Activated B cell treated with CpG ODN at 0.5 μM for 24 hours (primary cell): ENCODE data around the gene AJAP1. TPM values are rescaled to one million over a fixed set of nuclear protein-coding genes. Genes with fewer than 3 reads are reported as not detected.

Source experiments
- ATAC-seq: fragments of 200-7000 bp; cut with Tn5 transposase; one replicate; pipeline ENCODE4 v1.10.0; 2021; ENCODE audit warnings: low read depth, mild to moderate bottlenecking, moderate library complexity
- CTCF ChIA-PET: fragments of 350-600 bp; sonication (Branson Sonifier 250); formaldehyde crosslinking; loops from one replicate; lab custom pipeline; 2021; ENCODE audit warnings: antibody characterized with exemption; lab: Charles Lee
- POLR2A ChIA-PET: fragments of 350-600 bp; sonication (Branson Sonifier 250); formaldehyde crosslinking; loops from one replicate; lab custom pipeline; 2021; ENCODE audit warnings: antibody characterized with exemption; lab: Charles Lee
- DNase-seq: peaks from one replicate; pipeline ENCODE4 v3.0.0; 2022
- H3K27ac Mint-ChIP-seq: one replicate; pipeline ENCODE4 v1.8.0; 2020; ENCODE audit warnings: mixed read lengths
- H3K27me3 Mint-ChIP-seq: one replicate; pipeline ENCODE4 v1.8.0; 2021; ENCODE audit warnings: mixed read lengths
- H3K36me3 Mint-ChIP-seq: one replicate; pipeline ENCODE4 v1.8.0; 2021; ENCODE audit warnings: low read depth, mixed read lengths
- H3K4me1 Mint-ChIP-seq: one replicate; pipeline ENCODE4 v1.8.0; 2021; ENCODE audit warnings: mixed read lengths
- H3K4me3 Mint-ChIP-seq: one replicate; pipeline ENCODE4 v1.8.0; 2020; ENCODE audit warnings: mild to moderate bottlenecking, mixed read lengths
- H3K9me3 Mint-ChIP-seq: one replicate; pipeline ENCODE4 v1.8.0; 2020; ENCODE audit warnings: mixed read lengths
- intact Hi-C: fragments of 100-400 bp; cut with micrococcal nuclease; formaldehyde crosslinking; loops from one replicate; pipeline ENCODE4 v1.15.1; 2024
- total RNA-seq: library from RNA; stranded (reverse); gene quantifications from 2 replicates; pipeline ENCODE4 v1.2.3, GENCODE V29; 2022
- TF ChIP-seq, protein P1 (sequence below): fragments of 200-600 bp; IDR thresholded peaks from one replicate; pipeline ENCODE4 v1.8.0; 2022; ENCODE audit warnings: antibody characterized with exemption, mild to moderate bottlenecking

Gene AJAP1
- total RNA-seq, 1 donor from 2014 or later = not detected

DNA sequence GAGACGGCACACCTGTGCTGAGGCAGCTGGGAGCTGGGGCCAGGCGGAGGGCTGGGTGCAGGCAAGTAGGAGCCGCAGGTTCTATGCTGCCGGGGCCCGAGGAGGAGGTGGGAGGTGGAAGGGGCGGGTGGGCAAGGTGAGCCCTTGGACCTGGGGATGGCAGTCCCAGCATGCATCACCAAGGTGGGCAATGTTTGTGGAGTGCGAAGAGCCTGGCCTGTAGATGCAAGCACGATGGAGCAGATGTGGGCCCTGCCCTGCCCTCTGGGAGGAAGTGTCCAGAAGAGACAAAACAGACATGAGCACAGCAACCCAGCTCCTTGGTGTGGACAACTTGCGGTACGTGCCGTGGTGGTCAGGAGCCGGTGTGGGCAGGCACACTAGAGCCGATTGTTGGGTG is 28.3 kb upstream of the AJAP1 start:
- ChIA-PET CTCF (interaction anchor here (0.6 kb wide), 1 partner anchor 1290 kb away, joined by 3 read pairs; no protein-coding TSS in a partner anchor), POLR2A (no interaction called here)
- TF ChIP-seq, protein P1, sequence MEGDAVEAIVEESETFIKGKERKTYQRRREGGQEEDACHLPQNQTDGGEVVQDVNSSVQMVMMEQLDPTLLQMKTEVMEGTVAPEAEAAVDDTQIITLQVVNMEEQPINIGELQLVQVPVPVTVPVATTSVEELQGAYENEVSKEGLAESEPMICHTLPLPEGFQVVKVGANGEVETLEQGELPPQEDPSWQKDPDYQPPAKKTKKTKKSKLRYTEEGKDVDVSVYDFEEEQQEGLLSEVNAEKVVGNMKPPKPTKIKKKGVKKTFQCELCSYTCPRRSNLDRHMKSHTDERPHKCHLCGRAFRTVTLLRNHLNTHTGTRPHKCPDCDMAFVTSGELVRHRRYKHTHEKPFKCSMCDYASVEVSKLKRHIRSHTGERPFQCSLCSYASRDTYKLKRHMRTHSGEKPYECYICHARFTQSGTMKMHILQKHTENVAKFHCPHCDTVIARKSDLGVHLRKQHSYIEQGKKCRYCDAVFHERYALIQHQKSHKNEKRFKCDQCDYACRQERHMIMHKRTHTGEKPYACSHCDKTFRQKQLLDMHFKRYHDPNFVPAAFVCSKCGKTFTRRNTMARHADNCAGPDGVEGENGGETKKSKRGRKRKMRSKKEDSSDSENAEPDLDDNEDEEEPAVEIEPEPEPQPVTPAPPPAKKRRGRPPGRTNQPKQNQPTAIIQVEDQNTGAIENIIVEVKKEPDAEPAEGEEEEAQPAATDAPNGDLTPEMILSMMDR = no peak
- Mint-ChIP-seq H3K36me3 (no peaks in the 10 kb centered on the region), H3K9me3 (no peaks in the 10 kb centered on the region), H3K4me1 (no peaks in the 10 kb centered on the region), H3K4me3 (no peak overlapping the region), H3K27ac (no peak overlapping the region), H3K27me3 (no peaks in the 10 kb centered on the region)
- ATAC-seq (no peak), DNase-seq (no peak)
- intact Hi-C loops = no loop called here

DNA sequence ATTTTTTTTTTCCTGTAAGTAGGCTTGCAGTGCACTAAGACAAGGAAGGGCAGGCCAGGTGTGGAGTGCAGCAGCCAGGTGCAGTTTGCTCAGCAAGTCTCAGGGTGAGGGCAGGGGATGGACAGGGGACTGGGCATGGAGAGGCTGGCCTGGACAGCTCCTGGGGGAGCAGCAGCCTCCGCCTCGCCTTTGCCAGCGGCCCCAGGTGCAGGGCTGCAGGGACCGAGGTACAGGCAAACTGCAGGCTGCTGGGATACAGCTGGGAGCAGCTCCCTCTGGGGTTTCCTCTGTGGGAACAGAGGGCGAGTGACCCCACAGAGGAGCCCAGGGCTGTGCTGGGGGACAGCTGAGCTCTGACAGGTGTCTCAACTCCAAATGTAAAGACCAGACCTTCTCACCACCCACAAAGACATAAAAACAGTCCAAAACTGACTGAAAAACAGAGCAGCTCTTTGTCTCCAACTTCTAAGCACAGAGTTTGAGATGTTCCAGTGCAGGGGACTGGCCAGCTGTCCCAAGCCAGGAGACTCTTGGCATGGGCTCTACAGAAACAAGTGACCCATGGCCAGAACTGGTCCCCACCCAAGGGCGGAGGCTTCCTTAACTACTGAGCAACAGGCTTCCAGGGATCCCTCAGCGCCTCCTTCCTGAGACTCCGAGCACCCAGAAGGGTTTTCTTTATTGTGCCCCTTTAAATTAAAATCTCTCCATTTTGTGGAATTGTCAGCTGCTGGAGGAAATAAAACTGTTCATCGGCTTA is 27.7 kb upstream of the AJAP1 start:
- Mint-ChIP-seq H3K36me3 (no peaks in the 10 kb centered on the region), H3K27me3 (no peaks in the 10 kb centered on the region), H3K27ac (no peak overlapping the region), H3K4me3 (no peak overlapping the region), H3K4me1 (no peaks in the 10 kb centered on the region), H3K9me3 (no peaks in the 10 kb centered on the region)
- ChIA-PET CTCF (interaction anchor here (0.6 kb wide), 1 partner anchor 1289 kb away, joined by 3 read pairs; no protein-coding TSS in a partner anchor), POLR2A (no interaction called here)
- intact Hi-C loops = no loop called here
- no peak for DNase-seq
- TF ChIP-seq, protein P1 = no peak
- no peak for ATAC-seq

DNA sequence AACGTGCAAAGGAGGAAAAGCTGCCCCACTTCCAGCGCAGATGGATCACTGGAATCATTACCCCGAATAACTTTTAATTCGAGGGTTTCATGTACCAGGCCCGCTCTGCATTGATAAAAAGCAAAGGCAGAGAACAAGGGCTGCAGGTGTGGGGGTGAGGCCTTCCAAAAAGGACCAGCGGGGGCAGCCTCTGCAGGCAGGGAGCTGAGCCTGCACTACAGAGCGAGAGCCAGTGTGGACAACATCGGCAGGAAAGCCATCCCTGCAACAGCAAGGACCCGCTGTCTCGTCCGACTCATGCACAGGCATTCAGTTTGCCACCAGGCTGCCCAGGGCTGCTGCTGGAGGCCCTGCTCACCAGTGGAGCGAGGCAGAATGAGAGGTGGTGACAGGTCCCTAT is 27.1 kb upstream of the AJAP1 start:
- Mint-ChIP-seq H3K4me1 (no peaks in the 10 kb centered on the region), H3K4me3 (no peak overlapping the region), H3K27me3 (no peaks in the 10 kb centered on the region), H3K36me3 (no peaks in the 10 kb centered on the region), H3K9me3 (no peaks in the 10 kb centered on the region), H3K27ac (no peak overlapping the region)
- intact Hi-C loops = no loop called here
- no peak for DNase-seq
- ChIA-PET CTCF (no interaction called here), POLR2A (no interaction called here)
- TF ChIP-seq, protein P1 = no peak
- no peak for ATAC-seq

DNA sequence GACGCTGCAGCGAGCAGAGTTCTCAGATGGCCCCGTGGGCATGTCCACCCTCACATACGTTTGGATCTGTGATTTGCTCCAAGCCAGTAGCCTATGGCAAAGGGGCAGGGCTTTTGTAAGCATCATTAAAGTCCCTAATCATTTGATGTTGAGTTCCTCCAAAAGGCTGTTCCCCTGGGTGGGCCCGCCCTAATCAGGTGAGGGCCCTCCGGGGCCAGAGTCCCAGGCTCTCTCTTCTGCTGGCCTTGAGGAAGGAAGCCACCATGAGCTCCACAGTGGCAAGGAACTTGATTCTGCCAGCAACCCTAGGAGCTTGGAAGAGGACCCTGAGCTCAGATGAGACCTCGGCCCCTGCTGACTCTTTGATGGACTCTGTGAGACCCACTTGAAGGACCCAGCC is 25.4 kb upstream of the AJAP1 start:
- Mint-ChIP-seq H3K4me3 (no peak overlapping the region), H3K9me3 (no peaks in the 10 kb centered on the region), H3K4me1 (no peaks in the 10 kb centered on the region), H3K27me3 (no peaks in the 10 kb centered on the region), H3K36me3 (no peaks in the 10 kb centered on the region), H3K27ac (no peak overlapping the region)
- TF ChIP-seq, protein P1 = no peak
- ChIA-PET CTCF (no interaction called here), POLR2A (no interaction called here)
- intact Hi-C loops = no loop called here
- DNase-seq = no peak
- no peak for ATAC-seq

DNA sequence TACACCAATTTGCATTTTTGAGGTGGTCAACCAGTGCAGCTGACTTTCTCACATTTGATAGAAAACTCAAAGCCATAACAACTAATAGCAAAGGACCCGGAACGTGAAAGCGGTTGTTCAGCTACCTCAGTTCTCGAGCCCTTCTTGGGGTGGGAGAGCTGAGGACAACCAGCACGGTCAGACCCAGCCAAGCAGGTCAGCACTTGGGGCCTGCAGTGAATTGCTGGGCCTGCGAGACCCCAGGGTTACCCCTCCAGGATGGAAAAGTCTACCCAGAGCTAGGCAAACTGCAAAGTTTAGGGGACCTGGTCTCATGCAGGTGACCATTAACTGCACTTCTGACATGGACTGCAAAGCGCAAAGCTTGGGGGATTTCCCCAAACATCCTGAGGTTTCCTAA is 23.8 kb upstream of the AJAP1 start:
- no peak for DNase-seq
- CTCF ChIA-PET = no interaction called here
- H3K4me1 Mint-ChIP-seq = no peaks in the 10 kb centered on the region

More for the DNA sequence above, 23.8 kb upstream of the AJAP1 start:
- Mint-ChIP-seq H3K27ac (no peak overlapping the region), H3K9me3 (no peaks in the 10 kb centered on the region), H3K36me3 (no peaks in the 10 kb centered on the region), H3K27me3 (no peaks in the 10 kb centered on the region), H3K4me3 (no peak overlapping the region)
- TF ChIP-seq, protein P1 = no peak
- intact Hi-C loops = no loop called here
- POLR2A ChIA-PET = no interaction called here
- ATAC-seq = no peak
